Upper lobe of left lung (tissue), 4 donors: Measurements from ENCODE around the gene B9D1.

ENCODE experiments used
- CTCF ChIP-seq, 6 experiments: fragments of 450-650 bp in 4 of 6; fragments of 200-600 bp in 2 of 6; sonication (generic) in 2 of 6; IDR thresholded peaks; one replicate each; pipeline ENCODE4 v1.5.1; 2016 to 2019; ENCODE audit warnings: antibody characterized with exemption in 6 of 6
- EP300 ChIP-seq, 4 donors: sonication (generic); formaldehyde crosslinking; IDR thresholded peaks; one replicate each; pipeline ENCODE4 v1.5.1; 2017; ENCODE audit warnings: antibody characterized with exemption in 4 of 4, control low read depth in 2 of 4
- POLR2A ChIP-seq, 4 donors: fragments of 450-650 bp; IDR thresholded peaks; one replicate each; pipeline ENCODE4 v1.5.1; 2016 to 2017; ENCODE audit warnings: antibody characterized with exemption in 4 of 4, mild to moderate bottlenecking in 2 of 4

GRCh38 chr17:19391432-19391831, 28.9 kb upstream of the B9D1 start:
- no peak for TF ChIP-seq CTCF (IDR thresholded peaks at IDR 0.05)
- TF ChIP-seq POLR2A (IDR thresholded peaks at IDR 0.05), result no peak
- TF ChIP-seq EP300 (IDR thresholded peaks at IDR 0.05), result no peak
